DMS 273 treated with DMSO at 0.1 percent for 48 hours (cell line): ENCODE data around the gene RNU1-4.
"Not testable (repeated sequence)": the region's sequence is repeated elsewhere in the genome, so short reads cannot be mapped to it uniquely, and the experiment has no call there.

Experiments used
- DNase-seq: peaks from one replicate; lab custom pipeline; 2025; lab: John Stamatoyannopoulos, UW

RNU1-4 gene

DNA sequence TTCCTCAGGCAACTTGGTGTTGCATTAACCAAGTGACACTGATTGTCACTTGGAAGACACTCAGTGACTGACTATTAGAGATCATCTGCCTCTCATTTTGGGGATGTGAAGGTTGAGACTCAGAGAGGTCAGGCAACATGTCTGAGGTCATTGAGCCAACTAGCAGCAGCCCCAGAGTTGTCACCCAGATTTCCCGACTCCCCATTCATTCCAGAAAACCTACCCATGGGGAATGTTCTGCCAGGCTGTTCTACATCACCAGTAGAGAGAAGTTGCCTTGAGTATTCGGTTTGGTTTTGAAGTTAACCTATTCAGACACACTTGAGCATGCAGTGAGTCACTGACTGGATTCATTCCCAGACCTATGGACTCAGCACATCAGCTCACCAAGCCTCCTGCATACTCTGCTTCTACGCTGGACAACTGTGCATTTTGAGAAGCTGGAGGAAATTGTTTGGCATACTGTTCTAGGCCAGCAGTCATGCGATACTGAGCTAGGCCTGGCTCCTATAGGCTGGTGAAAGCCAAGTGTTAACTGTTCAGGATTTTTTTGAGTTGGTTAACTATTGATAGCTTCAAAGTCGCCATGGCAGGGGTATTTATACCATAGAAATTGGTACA, 29.9 kb downstream of the RNU1-4 start:
- not testable (repeated sequence) for DNase-seq

DNA sequence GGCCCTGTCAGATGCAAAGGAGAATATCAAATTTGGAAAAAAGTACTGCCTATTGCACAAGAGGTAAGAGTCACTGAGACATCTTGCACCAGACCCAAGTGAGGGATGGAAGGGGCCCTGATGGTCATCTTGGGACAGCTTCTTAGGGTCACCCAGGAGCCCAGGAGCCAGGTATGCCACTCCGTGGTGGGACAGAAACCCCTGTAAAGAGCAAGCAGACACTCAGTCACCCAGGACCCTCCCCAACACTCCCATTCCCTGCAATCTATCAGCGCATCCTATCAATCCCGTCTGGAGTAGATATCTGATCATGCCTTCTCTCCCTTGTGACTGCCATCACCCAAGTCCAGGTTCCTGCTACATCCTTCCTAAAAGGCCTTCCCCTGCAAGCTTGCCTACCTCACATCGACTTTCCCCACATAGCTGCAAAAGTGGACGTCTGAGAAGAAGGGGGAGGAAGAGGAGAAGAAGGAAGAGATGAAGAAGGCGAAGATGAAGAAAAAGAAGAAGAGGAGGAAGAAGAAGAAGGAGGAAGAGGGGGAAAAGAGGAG, 30.7 kb downstream of the RNU1-4 start:
- DNase-seq, result not testable (repeated sequence)

DNA sequence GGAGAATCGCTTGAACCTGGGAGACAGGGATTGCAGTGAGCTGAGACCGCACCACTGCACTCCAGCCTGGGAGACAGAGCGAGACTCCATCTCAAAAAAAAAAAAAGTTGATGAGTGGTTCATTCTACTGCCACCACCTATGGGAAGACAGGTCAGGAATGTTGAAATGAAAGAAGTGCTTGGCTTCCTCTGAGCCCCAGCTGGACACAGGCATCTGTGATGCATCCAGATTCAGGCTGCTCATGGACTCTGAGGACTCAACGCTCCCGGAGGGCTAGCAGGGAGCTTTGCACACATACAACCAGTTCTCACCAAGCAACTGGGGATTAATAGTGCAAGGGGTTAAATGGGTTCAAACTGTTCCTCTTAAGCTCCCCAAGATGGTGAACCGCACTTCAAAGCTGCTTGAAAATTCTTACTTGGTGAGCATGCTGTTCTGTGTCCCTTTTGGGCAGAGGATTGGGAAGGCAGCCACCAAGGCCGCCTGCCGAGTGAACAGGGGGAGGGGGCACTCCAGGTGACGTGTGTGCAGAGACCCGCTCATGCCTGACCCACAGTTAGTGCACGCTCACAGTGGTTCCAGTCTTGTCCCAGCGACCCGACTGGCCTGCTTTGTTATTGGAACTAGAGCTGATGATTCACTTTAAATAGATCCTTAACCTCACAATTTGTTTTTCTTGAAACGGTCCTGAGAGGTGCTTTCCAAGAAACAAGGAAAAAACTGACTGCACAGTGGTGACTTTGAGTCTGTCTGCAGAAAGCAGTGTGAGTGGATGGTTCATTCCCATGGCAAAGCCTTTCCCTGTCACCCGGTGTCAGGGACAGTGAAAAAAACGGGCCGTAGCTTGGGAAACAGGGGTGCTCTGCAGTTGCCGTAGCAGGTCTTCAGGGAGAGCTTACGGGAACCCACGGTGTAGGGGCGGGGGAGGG, 32.2 kb downstream of the RNU1-4 start:
- not testable (repeated sequence) for DNase-seq

DNA sequence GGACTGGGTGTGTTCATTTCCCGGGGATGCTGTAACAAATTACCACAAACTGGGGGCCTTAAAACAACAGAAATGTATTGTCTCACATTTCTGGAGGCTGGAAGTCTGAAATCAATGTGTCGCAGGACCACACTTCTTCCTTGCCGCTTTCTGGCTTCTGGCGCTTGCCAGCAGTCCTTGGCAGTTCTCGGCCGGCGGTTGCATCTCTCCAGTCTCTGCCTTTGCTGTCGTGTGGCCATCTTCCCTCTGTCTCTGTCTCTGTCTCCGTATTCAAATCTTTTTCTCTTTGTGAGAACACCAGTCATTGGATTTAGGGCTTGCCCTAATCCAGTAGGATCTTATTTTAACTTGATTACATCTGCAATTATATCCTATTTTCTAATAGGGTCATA, 32.9 kb downstream of the RNU1-4 start:
- not testable (repeated sequence) for DNase-seq

DNA sequence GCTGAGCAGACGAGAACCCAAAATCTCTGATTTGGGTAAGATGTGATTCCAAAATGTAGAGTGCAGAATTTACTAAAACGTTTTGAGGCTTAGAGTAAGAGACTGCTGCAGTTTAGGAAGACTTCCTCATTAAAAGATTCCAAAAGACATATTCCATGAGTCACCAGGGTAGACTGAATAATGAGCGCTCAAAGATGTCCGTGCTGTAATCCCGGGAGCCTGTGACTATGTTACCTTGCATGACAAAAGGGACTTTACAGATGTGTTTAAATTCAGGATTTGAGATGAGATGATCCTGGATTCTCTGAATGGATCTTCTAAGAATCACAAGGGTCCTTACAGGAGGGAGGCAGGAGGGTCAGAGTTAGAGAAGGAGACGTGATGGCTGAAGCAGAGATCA, 33.4 kb downstream of the RNU1-4 start:
- not testable (repeated sequence) for DNase-seq

DNA sequence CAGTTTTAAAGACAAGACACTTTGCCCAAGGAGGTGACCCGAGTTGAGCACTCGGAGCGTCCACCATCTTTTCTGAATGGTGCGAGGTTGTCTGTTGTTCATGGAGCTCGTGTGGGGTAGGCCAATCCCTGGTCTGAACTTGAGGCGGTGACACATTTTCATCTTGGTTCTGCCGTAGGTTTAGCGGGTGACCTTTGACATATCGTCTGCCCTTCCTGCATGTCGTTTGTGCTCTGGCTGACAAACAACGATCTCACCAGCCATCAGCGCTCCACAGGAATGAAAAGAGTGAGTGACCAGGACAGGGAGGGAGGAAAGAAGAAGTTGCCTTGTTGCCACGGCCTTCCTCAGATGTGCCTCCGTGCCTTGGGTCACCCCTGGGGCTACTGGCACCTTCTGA, 34.5 kb downstream of the RNU1-4 start:
- DNase-seq, result not testable (repeated sequence)

DNA sequence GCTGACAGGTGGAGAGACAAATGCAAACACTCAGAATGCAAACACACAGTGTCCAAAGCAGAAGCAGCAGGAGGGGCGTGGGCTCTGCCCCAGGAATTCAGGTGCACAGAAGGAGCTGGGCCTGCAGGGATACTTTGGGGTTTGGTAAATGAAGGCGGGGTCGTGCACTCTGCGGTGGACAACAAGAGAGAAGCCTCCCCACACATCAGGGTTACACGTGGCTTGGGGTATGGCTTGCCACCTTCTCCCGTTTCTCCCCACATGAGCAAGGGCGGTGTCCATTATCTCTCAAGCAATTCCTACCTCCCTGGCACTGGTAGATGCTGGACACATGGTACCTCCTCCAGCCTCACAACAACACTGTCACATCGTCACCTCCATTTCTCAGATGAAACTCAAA, 35.0 kb downstream of the RNU1-4 start:
- not testable (repeated sequence) for DNase-seq

DNA sequence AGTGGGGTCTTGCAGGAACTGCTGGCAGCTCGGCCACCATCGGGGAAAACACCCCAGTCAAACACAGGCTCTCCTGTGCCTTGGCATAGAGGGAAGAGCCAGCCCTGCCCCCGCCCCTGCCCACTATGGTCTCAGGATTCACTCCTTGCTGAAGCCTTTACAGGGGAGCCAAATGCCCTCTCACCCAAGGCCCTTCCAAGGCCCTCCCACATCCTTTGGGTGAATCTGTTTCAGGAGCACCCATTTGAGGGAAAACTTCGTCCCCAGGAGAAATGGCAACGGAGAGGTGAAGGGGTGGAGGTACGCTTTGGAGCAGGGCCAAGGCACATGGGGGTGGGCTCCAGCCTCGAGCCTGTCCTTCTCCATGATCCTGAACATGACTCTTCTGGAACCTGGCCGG, 35.9 kb downstream of the RNU1-4 start:
- DNase-seq, result not testable (repeated sequence)

DNA sequence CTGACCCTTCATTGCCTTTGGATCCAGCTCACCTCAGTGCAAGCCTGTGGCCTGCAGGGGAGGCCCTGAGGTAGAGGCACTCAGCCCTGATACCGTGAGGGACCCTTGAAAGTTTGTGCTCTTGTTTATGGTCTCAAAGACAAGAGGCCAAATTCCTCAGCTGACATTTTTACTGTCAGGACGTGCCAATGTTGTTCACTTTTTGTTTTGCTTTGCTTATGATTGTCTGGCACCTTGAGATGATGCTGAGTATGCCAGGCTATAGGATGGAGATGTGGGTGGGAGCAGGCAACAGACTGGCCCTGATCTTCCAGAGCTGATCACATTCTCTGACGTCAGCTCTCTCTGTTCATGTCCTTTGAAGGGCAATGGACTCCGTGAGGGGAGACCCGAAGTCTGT, 36.5 kb downstream of the RNU1-4 start:
- not testable (repeated sequence) for DNase-seq

DNA sequence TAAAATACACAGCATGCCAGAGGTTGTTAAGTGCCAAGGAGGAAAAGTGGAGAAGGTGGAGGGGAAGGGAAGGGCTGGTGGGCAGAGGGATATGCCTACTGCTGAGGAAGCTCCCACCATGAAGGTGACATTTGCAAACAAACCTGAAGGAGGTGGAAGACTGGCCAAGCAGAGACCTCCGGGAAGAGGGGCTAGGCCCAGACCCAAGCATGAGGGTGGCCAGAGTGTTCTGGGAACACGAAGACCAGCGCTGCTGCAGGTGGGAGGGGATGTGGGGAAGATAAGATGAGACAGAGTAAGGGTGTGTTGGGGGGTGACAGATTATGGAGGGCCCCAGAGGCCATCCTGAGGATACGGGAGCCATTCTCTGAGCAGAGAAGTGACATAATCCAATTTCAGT, 37.5 kb downstream of the RNU1-4 start:
- not testable (repeated sequence) for DNase-seq

DNA sequence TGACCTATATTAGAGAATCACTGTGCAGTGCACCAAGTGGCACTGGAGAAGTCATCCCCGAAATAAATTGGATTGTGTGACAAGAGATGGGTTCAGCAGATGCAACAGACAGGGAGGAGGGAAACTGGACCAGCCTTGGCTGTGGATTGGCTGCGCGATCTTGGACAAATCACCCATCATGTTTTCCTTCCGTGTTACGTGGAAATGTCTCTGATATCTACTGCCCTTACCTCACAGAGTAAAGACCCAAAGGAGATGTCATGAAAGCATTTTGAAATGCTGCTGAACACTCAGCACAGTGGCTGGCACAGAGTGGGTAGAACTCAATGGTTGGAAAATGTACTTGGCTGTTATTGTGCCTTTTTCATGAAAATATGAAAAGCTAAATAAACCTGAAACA, 39.2 kb downstream of the RNU1-4 start:
- not testable (repeated sequence) for DNase-seq

DNA sequence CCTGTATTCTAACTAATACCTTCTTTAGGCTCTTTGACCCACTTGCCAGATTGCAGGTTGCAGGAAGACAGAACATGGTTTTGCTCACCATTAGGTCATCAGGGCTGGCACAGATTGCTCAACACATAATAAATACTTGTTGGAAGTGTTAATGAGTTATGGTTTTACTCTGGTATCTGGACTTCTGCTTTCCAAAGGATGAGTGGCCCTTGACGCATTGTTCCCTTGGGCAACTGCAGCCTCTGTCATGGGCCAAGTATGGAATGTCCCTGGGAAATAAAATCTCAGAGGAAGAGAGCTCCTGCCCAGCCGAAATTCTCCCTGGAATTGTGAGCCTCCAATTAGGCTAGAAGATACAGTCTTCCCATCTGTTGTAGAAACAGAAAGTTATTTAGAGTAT, 40.7 kb downstream of the RNU1-4 start:
- not testable (repeated sequence) for DNase-seq

DNA sequence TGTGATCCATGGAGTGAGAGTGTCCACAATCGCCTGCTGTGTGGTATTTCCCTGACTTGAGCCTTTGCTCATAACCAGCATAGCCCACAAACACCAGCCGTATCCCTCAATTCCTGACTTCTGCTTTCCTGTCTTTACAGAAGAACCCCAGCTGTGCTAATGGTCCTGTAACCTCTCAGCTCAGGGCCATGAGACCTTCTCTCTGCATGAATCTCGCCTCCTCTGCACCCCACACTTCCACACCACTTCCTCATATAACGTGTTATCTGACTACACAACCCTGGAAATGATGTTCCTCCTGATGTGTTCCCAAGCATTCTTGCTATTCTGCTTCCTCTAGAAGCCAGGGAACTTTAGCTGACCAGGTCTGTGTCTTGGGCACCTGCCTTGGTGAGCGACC, 41.3 kb downstream of the RNU1-4 start:
- DNase-seq, result not testable (repeated sequence)

DNA sequence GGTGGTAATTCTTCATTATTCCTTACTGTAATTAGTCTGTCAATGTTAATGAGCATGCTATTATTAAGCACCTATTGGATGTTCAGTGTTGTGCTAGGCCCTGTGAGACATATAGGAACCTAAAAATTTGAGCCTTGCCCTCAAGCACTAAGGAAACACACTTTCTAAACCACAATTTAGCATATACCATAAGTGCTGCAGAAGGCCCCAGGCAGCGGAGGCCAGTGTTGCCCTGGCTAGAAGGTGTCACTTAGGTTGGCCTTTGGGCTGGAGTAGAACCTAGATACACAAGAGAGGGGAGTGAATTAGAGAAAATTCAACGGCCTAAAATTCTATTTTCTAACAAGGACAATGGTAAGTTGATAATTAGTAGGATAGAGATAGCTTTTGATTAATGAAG, 44.6 kb downstream of the RNU1-4 start:
- not testable (repeated sequence) for DNase-seq

DNA sequence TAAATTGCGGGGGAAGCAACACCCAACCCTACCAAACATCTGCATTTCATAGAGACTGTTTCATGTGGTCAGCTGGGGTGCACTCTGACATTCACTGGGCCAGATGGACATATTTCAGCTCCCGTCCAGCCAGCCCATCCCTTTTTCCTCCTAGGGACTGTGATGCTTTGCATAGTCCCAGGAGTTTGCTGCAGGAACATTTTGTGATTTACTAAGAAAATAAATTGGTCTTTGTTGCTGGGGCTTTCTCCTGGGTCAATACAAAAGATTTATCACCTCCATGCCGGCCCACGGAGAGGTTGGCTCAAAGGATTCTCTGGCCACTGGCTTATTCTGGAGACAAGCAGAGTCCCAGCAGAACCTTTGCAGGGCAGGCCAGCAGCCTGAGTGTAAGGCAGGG, 46.0 kb downstream of the RNU1-4 start:
- DNase-seq, result not testable (repeated sequence)

DNA sequence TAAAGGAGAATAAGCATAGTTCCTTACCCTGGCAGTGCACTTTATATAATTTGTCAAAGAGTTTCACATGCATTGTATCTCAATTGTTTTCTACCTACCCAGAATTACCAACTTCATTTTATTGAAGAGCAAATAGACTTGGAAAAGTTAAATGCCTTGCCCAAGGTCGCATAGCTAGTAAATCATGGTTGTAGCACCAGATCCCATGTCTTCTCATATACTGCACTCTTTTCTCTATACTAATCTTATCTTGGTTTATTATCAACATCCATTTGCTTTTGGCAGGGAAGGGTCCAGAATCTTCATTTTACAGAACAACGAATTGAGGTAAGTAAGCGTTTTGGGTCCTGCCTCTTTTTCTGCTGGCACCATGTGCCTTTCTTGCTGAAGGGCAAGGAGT, 46.9 kb downstream of the RNU1-4 start:
- not testable (repeated sequence) for DNase-seq

DNA sequence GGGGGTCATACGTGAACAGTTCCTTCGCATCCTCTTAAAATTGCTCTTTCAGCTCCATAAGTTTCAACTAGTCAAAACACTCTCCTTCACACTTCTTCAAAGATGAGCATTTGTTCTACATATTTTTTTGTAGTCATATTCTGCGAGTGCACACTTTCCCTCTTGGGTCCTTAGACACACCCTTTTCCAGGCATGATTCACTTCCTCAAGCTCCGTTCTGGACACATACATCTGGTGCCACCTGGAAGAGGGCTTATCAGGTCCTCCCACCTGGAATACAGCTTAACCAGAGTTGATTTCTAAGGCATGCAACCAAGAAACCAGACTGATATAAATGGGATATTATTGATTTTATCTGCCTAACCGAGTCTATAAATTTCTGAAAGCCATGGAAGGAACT, 47.4 kb downstream of the RNU1-4 start:
- not testable (repeated sequence) for DNase-seq
